Breast epithelium (tissue), 3 donors: ENCODE results near the gene ARHGEF1.

ENCODE experiments used
- POLR2A ChIP-seq: fragments of 450-650 bp; IDR thresholded peaks from one replicate; pipeline ENCODE4 v1.6.1; 2016; ENCODE audit warnings: antibody characterized with exemption, mild to moderate bottlenecking, moderate library complexity
- POLR2AphosphoS5 ChIP-seq, 3 donors: sonication (generic); formaldehyde crosslinking; IDR thresholded peaks; one replicate each; pipeline ENCODE4 v1.6.1; 2017; ENCODE audit warnings: antibody characterized with exemption in 3 of 3
- TF ChIP-seq, protein P1 (sequence below), 3 donors: fragments of 450-650 bp; IDR thresholded peaks; one replicate each; pipeline ENCODE4 v1.5.1; 2016 to 2017; ENCODE audit warnings: antibody characterized with exemption in 3 of 3, mild to moderate bottlenecking in 3 of 3, moderate library complexity in 3 of 3

- TF ChIP-seq POLR2A (no peak), POLR2AphosphoS5 (IDR thresholded peaks at IDR 0.05) (no peak)
- TF ChIP-seq, protein P1, sequence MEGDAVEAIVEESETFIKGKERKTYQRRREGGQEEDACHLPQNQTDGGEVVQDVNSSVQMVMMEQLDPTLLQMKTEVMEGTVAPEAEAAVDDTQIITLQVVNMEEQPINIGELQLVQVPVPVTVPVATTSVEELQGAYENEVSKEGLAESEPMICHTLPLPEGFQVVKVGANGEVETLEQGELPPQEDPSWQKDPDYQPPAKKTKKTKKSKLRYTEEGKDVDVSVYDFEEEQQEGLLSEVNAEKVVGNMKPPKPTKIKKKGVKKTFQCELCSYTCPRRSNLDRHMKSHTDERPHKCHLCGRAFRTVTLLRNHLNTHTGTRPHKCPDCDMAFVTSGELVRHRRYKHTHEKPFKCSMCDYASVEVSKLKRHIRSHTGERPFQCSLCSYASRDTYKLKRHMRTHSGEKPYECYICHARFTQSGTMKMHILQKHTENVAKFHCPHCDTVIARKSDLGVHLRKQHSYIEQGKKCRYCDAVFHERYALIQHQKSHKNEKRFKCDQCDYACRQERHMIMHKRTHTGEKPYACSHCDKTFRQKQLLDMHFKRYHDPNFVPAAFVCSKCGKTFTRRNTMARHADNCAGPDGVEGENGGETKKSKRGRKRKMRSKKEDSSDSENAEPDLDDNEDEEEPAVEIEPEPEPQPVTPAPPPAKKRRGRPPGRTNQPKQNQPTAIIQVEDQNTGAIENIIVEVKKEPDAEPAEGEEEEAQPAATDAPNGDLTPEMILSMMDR (IDR thresholded peaks at IDR 0.05): no peak
Measured at GRCh38 chr19:41925208-41926003, 42.4 kb downstream of the ARHGEF1 start.
